ENCODE measurements around the gene FANCB. TPM values are rescaled to one million over a fixed set of nuclear protein-coding genes. Genes with fewer than 3 reads are reported as not detected.

FANCB gene
- total and polyA plus RNA-seq, 2 donors (not counting 3 experiments of a cell fraction or from before 2014, with no cell fraction given), result 1.3 to 6.6 TPM

GRCh38 chrX:14872355-14872754, 514 bp downstream of the FANCB start:
- peak overlapping the region; percentile 78 for H3K4me2 ChIP-seq (ENCODE audit: insufficient read depth, low read length)
- peak overlapping the region; percentile 69 for H3K27ac ChIP-seq (ENCODE audit: insufficient read depth, low read depth, low read length)
- H4K20me1 ChIP-seq (replicated peaks; ENCODE audit: control insufficient read depth, extremely low read depth, insufficient read depth, low read length), result no peaks in the 10 kb centered on the region
- peaks cover 46% of the 10 kb centered on the region for H3K79me2 ChIP-seq (ENCODE audit: control insufficient read depth, insufficient read depth, low read length)
- BruUV-seq (replicated peaks), result no TSS peak
- peak overlapping the region; percentile 84 for H3K9ac ChIP-seq (replicated peaks; ENCODE audit: extremely low read depth, insufficient read depth, low read length)
- DNase-seq (ENCODE audit: low read depth, low spot score) (no peak), FAIRE-seq (no peak)
- peak overlapping the region; percentile 70 to 92 (median 79) for H3K4me3 ChIP-seq (replicated peaks in 1 of 3; ENCODE audit: insufficient read depth in 1 of 3, low read depth in 1 of 3, low read length in 3 of 3)
- no peak overlapping the region for H2AFZ ChIP-seq (ENCODE audit: low read depth, low read length)
- H3K9me3 ChIP-seq (replicated peaks; ENCODE audit: control insufficient read depth, insufficient read depth, low read length), result no peaks in the 10 kb centered on the region
- no peaks in the 10 kb centered on the region for H3K9me1 ChIP-seq (replicated peaks; ENCODE audit: control insufficient read depth, extremely low read depth, insufficient read depth, low read length)
- no peaks in the 10 kb centered on the region for H3K27me3 ChIP-seq (ENCODE audit: control insufficient read depth in 2 of 2, insufficient read depth in 2 of 2, low read length in 2 of 2)
- H3K36me3 ChIP-seq (ENCODE audit: control insufficient read depth in 2 of 2, extremely low read depth in 1 of 2, insufficient read depth in 2 of 2, low read length in 2 of 2), result no peaks in the 10 kb centered on the region
- ChIA-PET CTCF (no interaction called here), POLR2A (no interaction called here)
- H3K4me1 ChIP-seq (ENCODE audit: control insufficient read depth, extremely low read depth, insufficient read depth, low read length), result peaks cover 9% of the 10 kb centered on the region
- intact Hi-C loops (cut with micrococcal nuclease), result loop anchor here (2.0 to 10.0 kb wide), 4 partner anchors 18 to 1918 kb away; no protein-coding TSS in a partner anchor
- TF ChIP-seq MAX (IDR thresholded peaks at IDR 0.05; ENCODE audit: insufficient read depth, insufficient read length), result no peak
- no peak for TF ChIP-seq POLR2AphosphoS5 (IDR thresholded peaks at IDR 0.05; ENCODE audit: insufficient read depth, low read depth, low read length)
- dilution Hi-C loops (cut with MboI; ENCODE audit: extremely low pct_ligation_motif_present, low sequenced_read_pairs), result no loop called here

- ChIA-PET CTCF (no interaction called here), POLR2A (no interaction called here)
- Histone ChIP-seq H3K79me2 (ENCODE audit: control insufficient read depth, insufficient read depth, low read length) (peaks cover 50% of the 10 kb centered on the region), H3K9ac (replicated peaks; ENCODE audit: extremely low read depth, insufficient read depth, low read length) (peak overlapping the region; percentile 3), H2AFZ (ENCODE audit: low read depth, low read length) (no peak overlapping the region), H3K4me1 (ENCODE audit: control insufficient read depth, extremely low read depth, insufficient read depth, low read length) (peaks cover 9% of the 10 kb centered on the region), H3K4me2 (ENCODE audit: insufficient read depth, low read length) (peak overlapping the region; percentile 78), H4K20me1 (replicated peaks; ENCODE audit: control insufficient read depth, extremely low read depth, insufficient read depth, low read length) (no peaks in the 10 kb centered on the region), H3K9me1 (replicated peaks; ENCODE audit: control insufficient read depth, extremely low read depth, insufficient read depth, low read length) (no peaks in the 10 kb centered on the region), H3K27me3 (ENCODE audit: control insufficient read depth in 2 of 2, insufficient read depth in 2 of 2, low read length in 2 of 2) (no peaks in the 10 kb centered on the region), H3K27ac (ENCODE audit: insufficient read depth, low read depth, low read length) (no peak overlapping the region), H3K9me3 (replicated peaks; ENCODE audit: control insufficient read depth, insufficient read depth, low read length) (no peaks in the 10 kb centered on the region), H3K4me3 (replicated peaks in 1 of 3; ENCODE audit: insufficient read depth in 1 of 3, low read depth in 1 of 3, low read length in 3 of 3) (peak overlapping the region in 1 of 3 experiments; percentile 56), H3K36me3 (ENCODE audit: control insufficient read depth in 2 of 2, extremely low read depth in 1 of 2, insufficient read depth in 2 of 2, low read length in 2 of 2) (no peaks in the 10 kb centered on the region)
- DNase-seq (ENCODE audit: low read depth, low spot score) (no peak), FAIRE-seq (no peak)
- dilution Hi-C loops (cut with MboI; ENCODE audit: extremely low pct_ligation_motif_present, low sequenced_read_pairs) (no loop called here), intact Hi-C loops (cut with micrococcal nuclease) (loop anchor here (2.0 to 10.0 kb wide), 4 partner anchors 19 to 1917 kb away; no protein-coding TSS in a partner anchor)
- BruUV-seq (replicated peaks), result no TSS peak
- no peak for TF ChIP-seq CTCF (IDR thresholded peaks at IDR 0.05; ENCODE audit: extremely low read depth in 1 of 2, insufficient read depth in 1 of 2, low read depth in 1 of 2, low read length in 2 of 2)
- no peak for TF ChIP-seq JUN (IDR thresholded peaks at IDR 0.05; ENCODE audit: borderline replicate concordance, insufficient read depth, insufficient read length, low read depth)
- no peak for TF ChIP-seq POLR2AphosphoS5 (IDR thresholded peaks at IDR 0.05; ENCODE audit: insufficient read depth, low read depth, low read length)
- no peak for TF ChIP-seq MAX (IDR thresholded peaks at IDR 0.05; ENCODE audit: insufficient read depth, insufficient read length)
- TF ChIP-seq POLR2A (IDR thresholded peaks at IDR 0.05; ENCODE audit: low read depth, low read length), result no peak
- TF ChIP-seq EZH2 (IDR thresholded peaks at IDR 0.05; ENCODE audit: borderline replicate concordance, low read depth, low read length, severe bottlenecking), result no peak
- no peak for TF ChIP-seq GATA2 (IDR thresholded peaks at IDR 0.05; ENCODE audit: insufficient read depth, insufficient read length, low read depth, low read length)
- no peak for TF ChIP-seq MYC (IDR thresholded peaks at IDR 0.05; ENCODE audit: low read depth, low read length)
- no peak for TF ChIP-seq FOS (IDR thresholded peaks at IDR 0.05; ENCODE audit: borderline replicate concordance, insufficient read depth, low read length)
These were observed 1.1 kb downstream of the FANCB start for GRCh38 chrX:14871767-14872166.
